ENCODE data around the gene REEP1.
"Not testable (repeated sequence)": the region's sequence is repeated elsewhere in the genome, so short reads cannot be mapped to it uniquely, and the experiment has no call there.

REEP1 gene

GRCh38 chr2:86345783-86346370 is 8.5 kb upstream of the REEP1 start:
- not testable (repeated sequence) for DNase-seq (ENCODE audit: low read depth in 2 of 2)

GRCh38 chr2:86344404-86344803 is 7.0 kb upstream of the REEP1 start:
- no peak for DNase-seq (ENCODE audit: low read depth in 2 of 2)

DNA sequence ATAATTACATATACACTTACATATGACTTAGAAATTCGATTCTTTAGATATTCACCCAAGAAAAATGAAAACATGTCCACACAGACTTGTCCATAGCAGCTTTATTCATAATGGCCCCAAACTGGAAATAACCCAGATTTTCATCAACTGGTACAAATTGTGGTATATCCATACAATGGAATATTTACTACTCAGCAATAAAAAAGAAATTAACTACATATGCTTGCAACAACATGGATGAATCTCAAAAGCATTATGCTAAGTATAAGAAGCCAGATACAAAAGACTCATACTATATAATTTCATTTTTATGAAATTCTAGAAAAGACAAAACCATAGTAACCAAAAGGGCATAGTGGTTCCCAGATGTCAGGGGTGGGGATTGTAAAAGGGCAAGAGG is 5.1 kb upstream of the REEP1 start:
- DNase-seq (ENCODE audit: low read depth in 2 of 2) = no peak

DNA sequence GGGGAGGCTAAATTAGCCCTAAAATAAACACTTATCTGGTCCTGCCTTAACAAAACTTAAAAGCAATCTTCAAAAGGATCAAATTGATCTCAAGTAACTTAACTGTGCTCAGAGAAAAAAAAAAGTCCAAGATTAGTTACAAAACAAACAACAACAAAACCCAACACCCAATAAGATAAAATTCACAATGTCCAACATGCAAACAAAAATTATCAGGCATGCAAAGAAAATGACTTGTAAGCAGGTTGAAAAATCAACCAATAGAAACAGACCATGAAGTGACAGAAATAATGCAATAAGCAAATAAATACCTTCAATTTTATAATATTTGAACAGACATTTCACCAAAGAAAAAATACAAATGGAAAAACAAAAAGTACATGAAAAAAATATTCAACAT is 4.0 kb upstream of the REEP1 start:
- no peak for DNase-seq (ENCODE audit: low read depth in 2 of 2)

DNA sequence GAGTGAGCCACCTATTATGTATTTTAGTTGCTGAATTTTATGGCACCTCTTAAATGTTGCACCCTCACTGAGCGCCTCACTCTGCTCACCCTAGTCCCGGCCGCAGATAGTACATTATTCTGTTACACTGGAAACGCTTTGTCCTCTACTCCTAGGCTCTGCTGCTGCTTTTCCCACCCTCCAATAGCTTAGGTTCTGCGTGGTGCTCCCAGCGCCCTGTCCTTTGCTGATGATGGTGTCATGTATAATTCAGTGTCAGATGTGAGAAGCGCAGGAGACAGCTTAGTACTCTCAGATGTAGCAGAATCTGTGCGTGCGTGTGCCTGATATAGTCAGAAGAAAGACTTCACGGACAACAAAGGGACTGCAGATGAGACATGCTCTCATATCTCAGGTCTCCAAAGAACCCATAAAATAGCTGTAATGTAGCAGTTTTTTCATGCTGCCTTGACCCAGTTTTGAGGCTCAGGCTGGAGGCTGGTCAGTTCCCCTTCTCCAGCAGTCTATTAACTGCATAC is 1.4 kb upstream of the REEP1 start:
- no peak for DNase-seq (ENCODE audit: low read depth in 2 of 2)

DNA sequence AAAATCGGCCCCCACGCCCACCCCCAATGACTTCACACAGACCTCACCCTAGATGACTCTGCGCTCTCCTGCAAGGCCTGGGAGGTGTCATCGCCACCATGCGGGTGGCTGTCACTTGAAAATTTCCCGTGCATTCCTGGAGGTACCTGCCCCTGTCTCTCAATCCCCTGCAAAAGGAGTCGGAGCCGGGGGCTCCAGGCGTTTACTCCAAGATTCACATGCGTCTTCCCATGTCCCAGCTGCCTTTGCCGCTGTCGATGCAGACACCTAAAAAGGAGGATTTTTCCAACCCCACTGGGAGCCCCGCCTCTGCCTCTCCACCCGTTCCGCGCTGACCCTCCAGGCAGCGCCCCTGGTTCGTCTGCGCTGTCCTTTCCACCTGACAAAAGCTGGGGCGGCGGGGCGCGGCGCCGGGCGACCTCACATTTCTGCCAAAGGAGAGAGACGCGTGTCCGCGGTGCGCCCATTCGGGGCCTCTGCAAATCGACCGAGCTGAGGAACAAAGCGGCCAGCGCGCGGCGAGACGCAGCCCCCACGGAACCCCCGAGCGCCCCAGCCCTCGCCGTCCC is 667 bp downstream of the REEP1 start:
- no peak for DNase-seq (ENCODE audit: low read depth in 2 of 2)

DNA sequence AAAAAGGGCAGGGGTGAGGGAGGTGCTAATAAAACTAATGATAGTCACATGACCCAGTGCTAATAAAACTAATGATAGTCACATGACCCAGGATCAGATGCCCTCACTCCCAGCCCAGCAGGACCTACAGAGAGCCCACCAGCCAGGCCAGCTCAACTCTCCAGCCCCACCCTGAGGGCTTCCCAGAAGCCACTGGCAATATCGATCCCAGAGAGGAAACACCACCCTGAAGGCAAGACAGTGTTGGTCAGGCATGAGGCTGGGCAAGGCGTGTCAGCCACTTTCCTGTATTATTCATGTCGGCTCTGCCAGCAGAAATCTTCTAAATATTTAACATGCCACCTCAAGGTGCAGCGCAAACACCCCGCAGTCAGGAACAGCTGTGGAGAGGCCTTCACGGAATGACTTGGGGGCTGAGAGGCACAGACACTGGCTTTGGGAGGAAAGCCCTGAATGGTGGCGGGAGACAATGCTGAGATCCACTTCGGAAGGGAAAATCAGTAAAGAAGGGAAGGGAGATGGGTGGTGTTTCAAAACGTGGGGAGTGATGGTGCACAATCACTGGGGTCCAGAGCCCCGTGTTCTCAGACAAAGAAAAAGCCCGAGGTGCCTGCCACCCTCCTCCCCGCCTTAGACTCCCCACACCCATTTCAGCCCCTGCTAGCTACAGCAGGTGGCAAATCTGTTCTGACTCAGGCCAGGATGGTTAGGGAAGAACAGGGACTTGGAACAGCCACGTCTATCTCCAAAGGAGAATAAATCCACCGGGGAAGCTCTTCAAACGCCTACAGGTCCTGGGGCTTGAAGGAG is 1.4 kb downstream of the REEP1 start:
- DNase-seq (ENCODE audit: low read depth in 2 of 2) = no peak

DNA sequence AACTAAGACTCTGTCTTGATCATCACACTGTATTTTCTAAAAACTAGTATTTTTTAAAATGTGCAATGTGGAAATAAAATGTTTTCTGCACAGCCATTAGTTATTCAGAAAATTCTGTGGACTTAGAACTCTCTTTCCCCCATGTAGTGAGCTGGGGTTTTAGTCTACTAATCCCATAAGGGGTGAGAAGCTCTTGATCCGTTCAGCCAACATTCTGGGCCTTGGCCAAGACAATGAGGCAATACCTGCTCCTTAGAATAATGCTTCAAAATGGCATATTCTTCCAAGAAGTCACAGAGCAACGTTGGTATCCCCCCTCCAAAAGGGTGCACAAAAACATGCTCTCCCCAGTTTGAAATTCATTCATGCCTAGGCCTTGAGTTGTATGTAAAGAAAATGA is 4.0 kb downstream of the REEP1 start:
- no peak for DNase-seq (ENCODE audit: low read depth in 2 of 2)

GRCh38 chr2:86332654-86333053 is 4.8 kb downstream of the REEP1 start:
- no peak for DNase-seq (ENCODE audit: low read depth in 2 of 2)

GRCh38 chr2:86331384-86331783 is 6.0 kb downstream of the REEP1 start:
- no peak for DNase-seq (ENCODE audit: low read depth in 2 of 2)

DNA sequence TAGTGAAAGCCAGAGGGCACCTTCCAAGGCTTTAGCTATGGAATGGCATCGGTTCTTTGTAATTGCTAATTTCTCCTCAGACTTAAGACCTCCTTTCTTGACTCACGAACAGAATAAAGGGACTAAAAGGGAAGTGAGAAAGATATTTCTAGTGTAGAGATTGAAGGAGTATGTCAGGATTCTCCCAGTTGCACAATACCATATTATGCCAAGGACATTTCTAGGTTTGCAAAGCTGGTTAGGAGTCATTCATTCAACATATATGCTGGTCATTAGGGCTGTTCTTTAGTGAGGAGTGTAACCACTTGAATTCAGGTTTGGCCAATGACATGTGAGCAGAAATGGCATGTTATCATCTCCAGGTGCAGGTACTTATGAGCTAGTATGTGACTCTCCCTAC is 7.4 kb downstream of the REEP1 start:
- DNase-seq (ENCODE audit: low read depth in 2 of 2) = no peak

- DNase-seq (ENCODE audit: low read depth in 2 of 2) = no peak
These were observed 14.0 kb downstream of the REEP1 start for GRCh38 chr2:86323273-86324021.

- no peak for DNase-seq (ENCODE audit: low read depth in 2 of 2)
These were observed 17.5 kb downstream of the REEP1 start for GRCh38 chr2:86319700-86320580.

- DNase-seq (ENCODE audit: low read depth in 2 of 2) = no peak
These were observed 22.3 kb downstream of the REEP1 start for GRCh38 chr2:86315084-86315483.

GRCh38 chr2:86314125-86314524 is 23.3 kb downstream of the REEP1 start:
- no peak for DNase-seq (ENCODE audit: low read depth in 2 of 2)

DNA sequence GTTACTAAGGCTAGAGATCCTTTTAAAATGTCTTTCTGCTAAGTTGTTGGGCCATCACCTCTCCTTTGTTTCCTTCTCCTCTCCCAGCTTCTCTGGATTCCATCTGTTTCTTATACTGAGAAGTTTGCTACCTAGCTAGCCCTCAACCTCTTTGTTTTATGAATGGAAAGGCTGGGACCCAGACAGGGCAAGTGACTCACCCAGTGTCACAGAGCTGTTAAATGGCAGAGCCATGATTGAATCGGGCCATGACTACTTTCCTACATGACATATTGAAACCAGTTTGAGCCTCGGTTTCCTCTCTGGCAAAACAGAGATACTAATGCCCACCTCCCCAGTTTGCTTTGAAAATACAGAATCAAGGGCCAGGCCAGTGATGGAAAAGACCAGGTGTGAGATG is 24.1 kb downstream of the REEP1 start:
- no peak for DNase-seq (ENCODE audit: low read depth in 2 of 2)

GRCh38 chr2:86311879-86312278 is 25.5 kb downstream of the REEP1 start:
- no peak for DNase-seq (ENCODE audit: low read depth in 2 of 2)

DNA sequence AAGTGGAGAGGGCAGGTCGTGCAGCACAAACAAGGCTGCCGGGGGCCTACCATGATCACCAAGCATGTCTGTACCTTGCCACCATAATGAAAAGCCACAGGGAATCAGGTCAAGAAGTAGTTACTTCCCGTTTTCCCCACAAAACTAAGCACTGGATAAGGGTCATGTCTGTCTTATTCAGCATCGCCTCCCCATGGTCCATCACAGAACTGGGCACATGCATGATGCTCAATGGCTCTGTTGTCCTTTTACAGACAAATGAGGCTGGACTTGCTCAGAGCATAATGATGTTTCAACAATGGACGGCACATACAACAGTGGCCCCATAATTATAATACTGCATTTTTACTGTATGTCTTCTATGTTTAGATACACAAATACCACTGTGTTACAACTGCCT is 27.5 kb downstream of the REEP1 start:
- DNase-seq (ENCODE audit: low read depth in 2 of 2) = no peak

GRCh38 chr2:86308984-86309695 is 28.3 kb downstream of the REEP1 start:
- DNase-seq (ENCODE audit: low read depth in 2 of 2) = no peak

GRCh38 chr2:86308356-86308755 is 29.1 kb downstream of the REEP1 start:
- DNase-seq (ENCODE audit: low read depth in 2 of 2) = no peak

- no peak for DNase-seq (ENCODE audit: low read depth in 2 of 2)
These were observed 30.0 kb downstream of the REEP1 start for GRCh38 chr2:86307431-86307830.

Measured in stimulated activated CD8-positive, alpha-beta memory T cell treated with anti-CD3 and anti-CD28 coated beads, Interleukin-7, amount 100 ng/mL, for 4 hours (primary cell).